HG03280 (cell line): ENCODE data around the gene CDK17.

Source experiments
- ATAC-seq: cut with Tn5 transposase; IDR thresholded peaks from one replicate; pipeline ENCODE4 v1.9.1; 2021; ENCODE audit warnings: mild to moderate bottlenecking, moderate library complexity; ENCODE audit not compliant: unreplicated experiment

Gene CDK17

GRCh38 chr12:96271469-96272199 lies 128.6 kb downstream of the CDK17 start:
- ATAC-seq: no peak

GRCh38 chr12:96266238-96266637 lies 134.0 kb downstream of the CDK17 start:
- no peak for ATAC-seq

DNA sequence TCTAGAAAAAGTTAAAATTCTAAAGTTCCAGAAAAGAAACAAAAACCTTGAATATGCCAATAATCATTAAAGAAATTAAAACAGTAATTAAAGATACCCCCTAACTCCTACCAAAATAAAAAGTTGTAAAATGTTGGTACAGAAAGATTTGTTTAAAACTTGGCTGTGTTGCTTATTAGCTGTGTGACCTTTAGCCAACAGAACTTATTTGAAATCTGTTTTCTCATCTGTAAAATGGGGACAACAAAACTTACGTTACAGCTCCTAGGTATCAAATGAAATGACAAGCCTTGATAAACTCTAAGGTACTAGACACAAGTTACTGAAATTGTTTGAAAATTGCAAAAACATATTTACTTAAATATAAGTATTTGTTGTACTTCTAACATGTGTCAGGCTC lies 134.4 kb downstream of the CDK17 start:
- ATAC-seq: no peak

DNA sequence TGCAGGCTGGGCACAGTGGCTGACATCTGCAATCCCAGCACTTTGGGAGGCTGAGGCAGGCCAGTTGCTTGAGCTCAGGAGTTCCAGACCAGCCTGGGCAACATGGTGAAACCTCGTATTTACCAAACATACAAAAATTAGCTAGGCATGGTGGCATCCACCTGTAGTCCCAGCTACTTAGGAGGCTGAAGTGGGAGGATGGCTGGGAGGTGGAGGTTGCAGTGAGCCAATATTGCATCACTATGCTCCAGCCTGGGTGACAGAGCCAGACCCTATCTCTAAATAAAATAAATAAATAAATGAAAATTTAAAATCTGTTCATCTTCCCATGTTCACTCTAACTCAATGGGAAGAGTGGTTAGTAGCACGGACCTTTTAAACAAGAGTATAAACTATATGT lies 134.8 kb downstream of the CDK17 start:
- ATAC-seq: no peak

GRCh38 chr12:96263449-96263902 lies 136.8 kb downstream of the CDK17 start:
- ATAC-seq: no peak

DNA sequence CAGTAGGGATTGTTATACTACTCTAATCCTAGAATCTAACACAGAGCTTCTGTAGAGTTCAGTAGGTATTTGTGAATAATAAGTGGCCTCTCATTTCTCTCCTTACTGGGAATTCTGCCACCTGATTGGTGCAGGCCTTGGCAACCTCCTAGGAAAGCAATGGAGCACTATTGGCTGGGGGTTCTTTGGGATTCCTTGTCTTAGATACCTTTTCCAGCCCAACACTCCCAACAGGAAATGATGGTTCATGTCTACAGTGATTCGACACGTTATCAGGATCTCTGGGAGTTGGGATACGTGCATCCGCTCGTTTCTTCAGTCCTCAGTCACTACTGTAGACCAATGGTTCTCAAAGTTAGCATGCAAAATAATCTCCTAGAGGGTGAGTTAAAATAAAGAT lies 138.7 kb downstream of the CDK17 start:
- ATAC-seq: no peak

GRCh38 chr12:96260644-96261043 lies 139.6 kb downstream of the CDK17 start:
- no peak for ATAC-seq

DNA sequence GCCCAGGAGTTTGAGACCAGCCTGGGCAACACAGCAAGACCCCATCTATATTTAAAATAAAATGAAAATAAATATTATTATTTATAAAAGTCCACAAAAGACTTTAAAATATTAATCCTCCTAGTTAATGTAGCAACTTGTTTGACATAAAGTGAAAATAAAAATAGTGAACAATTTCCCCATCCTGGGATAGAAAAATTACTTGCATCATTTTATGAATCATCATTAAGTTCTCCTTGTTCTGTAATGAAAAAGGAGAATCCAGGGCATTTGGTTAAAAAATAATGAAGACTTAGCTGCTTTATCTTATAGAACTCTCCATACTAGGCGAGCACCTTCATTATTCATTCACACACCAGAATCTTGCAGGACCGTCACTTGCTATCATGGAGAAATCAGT lies 140.0 kb downstream of the CDK17 start:
- no peak for ATAC-seq

DNA sequence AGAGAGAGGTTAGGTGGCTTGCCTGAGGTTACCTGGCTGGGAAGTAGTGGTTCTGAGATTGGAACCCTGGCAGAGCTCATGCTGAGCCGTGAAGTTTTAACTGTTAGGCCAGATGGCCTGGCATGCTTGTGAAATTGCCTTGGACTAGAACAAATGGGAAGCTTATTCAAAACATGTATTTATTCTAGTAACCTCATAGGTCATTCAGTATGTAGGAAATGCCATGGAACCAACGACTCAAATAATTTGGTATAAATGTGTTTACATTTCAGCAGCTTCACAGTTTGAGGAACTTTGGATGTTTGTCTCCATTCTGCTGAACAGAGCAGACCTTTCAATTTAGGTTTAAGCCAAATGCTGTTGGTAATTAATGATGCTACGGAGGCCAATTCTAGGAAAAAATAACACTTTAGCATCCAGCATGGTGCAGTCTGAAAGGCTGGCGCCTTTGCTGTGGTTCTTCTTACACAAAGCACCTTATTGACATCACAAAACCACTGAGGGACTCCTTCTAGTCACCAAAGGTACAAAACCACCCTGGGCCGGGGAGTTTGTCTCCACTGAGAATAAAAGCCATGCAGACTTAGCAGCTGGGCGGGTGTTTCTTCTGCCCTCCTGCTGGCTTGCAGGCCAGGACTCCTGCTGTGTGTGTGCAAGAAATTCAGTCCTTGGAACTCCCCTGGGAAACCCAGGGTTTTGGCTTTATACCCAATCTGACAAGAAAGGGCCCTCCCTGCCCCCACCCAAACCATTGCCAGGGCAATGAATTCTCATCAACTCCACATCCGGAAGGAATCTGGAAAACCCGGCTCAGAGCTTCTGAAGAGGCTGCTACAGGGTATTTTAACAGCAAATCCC lies 141.9 kb downstream of the CDK17 start:
- ATAC-seq: no peak

GRCh38 chr12:96257550-96258103 lies 142.6 kb downstream of the CDK17 start:
- ATAC-seq: no peak

- no peak for ATAC-seq
These were observed 143.4 kb downstream of the CDK17 start for GRCh38 chr12:96256672-96257361.

- ATAC-seq: no peak
These were observed 145.2 kb downstream of the CDK17 start for GRCh38 chr12:96255077-96255476.

DNA sequence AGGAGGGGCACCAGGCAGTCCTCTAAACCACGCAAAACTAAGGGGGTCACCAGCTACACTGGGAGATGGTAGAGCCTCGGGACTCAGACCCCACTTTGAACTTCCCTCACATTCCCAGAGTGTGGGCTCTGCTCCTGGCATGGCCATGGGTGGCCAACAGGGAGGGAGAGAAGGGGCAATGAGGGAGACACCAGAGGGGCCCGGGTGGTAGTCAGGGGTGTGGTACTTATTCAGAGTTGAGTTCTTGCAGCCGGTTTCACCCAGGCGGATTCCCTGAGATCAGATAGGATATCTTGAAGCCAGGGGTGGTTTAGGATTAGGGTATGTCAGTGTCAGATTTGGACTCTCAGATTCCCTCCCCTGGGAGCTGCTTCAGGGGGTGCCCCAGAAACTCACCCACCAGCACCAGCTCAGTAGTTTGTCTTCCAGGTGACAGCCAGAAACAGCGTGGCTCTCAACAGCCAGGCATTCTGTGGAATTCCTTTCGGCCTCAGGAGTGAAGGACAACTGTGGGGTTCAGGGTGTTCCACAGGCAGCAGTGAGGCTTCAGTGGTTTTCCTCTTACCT lies 150.0 kb downstream of the CDK17 start:
- ATAC-seq: no peak

- no peak for ATAC-seq
These were observed 150.8 kb downstream of the CDK17 start for GRCh38 chr12:96249196-96250118.

GRCh38 chr12:96248136-96248931 lies 151.9 kb downstream of the CDK17 start:
- ATAC-seq: no peak

- ATAC-seq: no peak
These were observed 152.7 kb downstream of the CDK17 start for GRCh38 chr12:96247563-96247962.

GRCh38 chr12:96246926-96247505 lies 153.2 kb downstream of the CDK17 start:
- no peak for ATAC-seq

- no peak for ATAC-seq
These were observed 155.4 kb downstream of the CDK17 start for GRCh38 chr12:96244826-96245225.

GRCh38 chr12:96242597-96242996 lies 157.6 kb downstream of the CDK17 start:
- no peak for ATAC-seq
